ENCODE measurements around the gene BCDIN3D.
A peak's percentile ranks its signal among the peaks of the same experiment; 100 is the strongest.

Gene BCDIN3D

GRCh38 chr12:49813131-49813530, 29.8 kb downstream of the BCDIN3D start:
- no peak for DNase-seq

DNA sequence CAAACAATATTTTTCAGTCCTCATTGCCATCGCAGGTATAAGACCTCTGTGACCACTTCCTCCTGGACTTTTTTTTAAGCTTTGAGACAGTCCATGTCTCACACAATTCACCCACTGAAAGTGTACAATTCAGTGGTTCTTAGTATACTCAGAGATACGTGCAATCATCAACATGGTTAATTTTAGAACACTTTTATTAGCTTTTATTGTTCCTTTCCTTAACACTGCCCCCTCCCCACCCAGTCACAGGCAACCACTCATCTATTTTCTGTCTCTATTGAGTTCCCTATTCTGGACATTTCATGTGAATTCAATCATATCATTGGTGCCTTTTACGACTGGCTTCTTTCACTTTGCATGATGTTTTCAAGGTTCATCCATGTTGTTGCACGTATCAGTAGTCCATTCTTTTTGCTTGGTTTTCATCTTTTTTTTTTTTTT, 30.9 kb downstream of the BCDIN3D start:
- DNase-seq: no peak

GRCh38 chr12:49811136-49811535, 31.8 kb downstream of the BCDIN3D start:
- DNase-seq: no peak

- no peak for DNase-seq
Measured at GRCh38 chr12:49809906-49810389, 33.0 kb downstream of the BCDIN3D start.

GRCh38 chr12:49809381-49809905, 33.5 kb downstream of the BCDIN3D start:
- peak; percentile 79 for DNase-seq

DNA sequence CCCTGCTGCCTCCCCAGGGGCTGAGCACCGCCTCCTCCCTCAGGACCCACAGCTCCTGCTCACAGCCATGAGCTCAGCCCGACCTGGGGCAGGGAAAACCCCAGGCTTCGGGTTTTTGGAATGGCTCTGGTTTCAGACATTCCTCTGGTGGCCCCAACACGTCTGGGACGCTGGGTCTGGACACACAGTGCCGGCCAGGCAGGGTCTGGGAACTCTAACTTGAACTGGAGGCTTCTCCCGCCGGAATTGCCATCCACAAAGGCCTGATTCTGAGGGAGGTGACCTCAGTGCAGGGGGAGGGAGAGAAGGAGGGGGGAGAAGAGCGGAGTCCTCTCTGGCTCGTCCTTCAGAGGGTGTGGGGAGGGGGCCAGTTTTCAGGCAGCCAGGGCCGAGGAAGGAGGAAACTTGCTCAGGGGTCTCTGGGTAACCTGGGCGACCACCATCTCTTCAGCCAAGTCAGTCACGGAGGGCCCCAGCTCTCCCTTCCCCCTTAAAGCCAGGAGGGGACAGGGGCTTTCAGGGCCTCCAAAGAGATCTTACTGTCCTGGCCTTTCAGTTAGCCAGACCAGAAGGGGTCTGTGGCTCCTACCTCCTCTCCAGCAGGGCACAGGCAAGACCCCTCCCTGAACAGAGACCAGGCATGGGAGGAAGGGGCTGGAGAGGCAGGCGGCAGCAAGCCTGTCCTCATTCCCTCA, 34.1 kb downstream of the BCDIN3D start:
- no peak for DNase-seq

DNA sequence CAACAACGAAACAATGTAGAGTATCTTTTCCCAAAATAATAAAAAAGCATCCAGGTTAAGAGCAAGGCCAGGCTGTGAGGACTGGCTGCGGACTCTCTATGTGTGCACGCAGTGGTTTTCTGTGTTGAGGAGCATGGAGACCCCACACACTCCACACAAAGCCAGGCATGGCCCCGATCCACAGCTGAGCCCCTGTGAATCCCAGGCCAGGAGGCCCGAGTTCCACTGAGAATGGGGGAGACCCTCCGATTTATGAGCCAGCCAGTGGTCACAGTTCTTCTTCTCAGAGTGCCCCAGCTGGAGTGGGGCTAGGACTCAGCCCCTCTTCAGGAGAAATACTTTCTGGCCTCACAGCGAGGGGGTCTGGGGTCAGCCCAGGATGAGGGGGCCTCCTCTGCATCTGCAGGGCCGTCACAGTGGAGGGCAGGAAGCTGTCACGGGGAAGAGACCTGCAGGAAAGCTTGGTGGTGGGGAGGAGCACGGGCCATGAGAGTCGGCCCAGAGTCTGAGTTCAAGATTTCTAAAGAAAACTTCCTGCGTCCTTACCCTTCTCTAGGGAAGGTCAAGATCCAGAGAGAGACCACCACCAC, 34.8 kb downstream of the BCDIN3D start:
- DNase-seq: no peak

GRCh38 chr12:49806877-49807276, 36.0 kb downstream of the BCDIN3D start:
- no peak for DNase-seq

GRCh38 chr12:49806321-49806813, 36.5 kb downstream of the BCDIN3D start:
- DNase-seq: no peak

DNA sequence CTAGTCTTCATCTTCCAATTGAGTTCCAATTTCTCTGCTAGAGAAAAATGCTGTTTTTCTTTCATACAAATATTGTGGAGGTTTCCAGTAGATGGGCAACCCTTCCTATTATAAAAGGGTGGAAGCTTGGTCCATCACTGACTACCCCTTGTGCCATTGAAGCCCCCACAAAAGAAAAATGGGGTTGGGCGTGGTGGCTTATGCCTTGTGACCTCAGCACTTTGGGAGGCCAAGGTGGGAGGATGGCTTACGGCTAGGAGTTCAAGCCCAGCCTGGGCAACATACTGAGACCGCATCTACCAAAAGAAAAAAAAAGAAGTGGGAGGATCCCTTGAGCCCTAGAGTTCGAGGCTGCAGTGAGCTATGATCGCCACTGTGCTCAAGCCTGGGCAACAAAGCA, 37.5 kb downstream of the BCDIN3D start:
- DNase-seq: no peak

DNA sequence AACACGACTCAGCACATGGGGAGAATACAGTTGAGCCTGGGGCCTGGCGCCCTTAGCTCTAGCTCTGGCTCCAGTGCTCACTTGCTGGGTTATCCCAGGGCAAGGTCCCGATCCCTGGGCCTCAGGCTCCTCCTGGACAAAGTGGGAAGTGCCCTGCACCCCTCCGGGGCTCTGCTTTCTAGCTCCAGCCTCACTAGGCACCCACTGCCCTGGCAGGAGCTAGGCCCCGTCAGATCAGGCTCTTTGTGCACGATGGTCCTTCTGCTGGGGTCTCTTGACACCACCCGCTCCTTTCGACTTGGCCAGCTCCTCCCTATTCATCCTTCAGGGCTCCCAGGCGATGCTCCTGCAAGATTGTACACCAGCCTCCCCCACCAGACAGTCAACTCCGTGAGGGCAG, 38.1 kb downstream of the BCDIN3D start:
- DNase-seq: no peak

- DNase-seq: no peak
Measured at GRCh38 chr12:49803693-49804450, 39.0 kb downstream of the BCDIN3D start.

DNA sequence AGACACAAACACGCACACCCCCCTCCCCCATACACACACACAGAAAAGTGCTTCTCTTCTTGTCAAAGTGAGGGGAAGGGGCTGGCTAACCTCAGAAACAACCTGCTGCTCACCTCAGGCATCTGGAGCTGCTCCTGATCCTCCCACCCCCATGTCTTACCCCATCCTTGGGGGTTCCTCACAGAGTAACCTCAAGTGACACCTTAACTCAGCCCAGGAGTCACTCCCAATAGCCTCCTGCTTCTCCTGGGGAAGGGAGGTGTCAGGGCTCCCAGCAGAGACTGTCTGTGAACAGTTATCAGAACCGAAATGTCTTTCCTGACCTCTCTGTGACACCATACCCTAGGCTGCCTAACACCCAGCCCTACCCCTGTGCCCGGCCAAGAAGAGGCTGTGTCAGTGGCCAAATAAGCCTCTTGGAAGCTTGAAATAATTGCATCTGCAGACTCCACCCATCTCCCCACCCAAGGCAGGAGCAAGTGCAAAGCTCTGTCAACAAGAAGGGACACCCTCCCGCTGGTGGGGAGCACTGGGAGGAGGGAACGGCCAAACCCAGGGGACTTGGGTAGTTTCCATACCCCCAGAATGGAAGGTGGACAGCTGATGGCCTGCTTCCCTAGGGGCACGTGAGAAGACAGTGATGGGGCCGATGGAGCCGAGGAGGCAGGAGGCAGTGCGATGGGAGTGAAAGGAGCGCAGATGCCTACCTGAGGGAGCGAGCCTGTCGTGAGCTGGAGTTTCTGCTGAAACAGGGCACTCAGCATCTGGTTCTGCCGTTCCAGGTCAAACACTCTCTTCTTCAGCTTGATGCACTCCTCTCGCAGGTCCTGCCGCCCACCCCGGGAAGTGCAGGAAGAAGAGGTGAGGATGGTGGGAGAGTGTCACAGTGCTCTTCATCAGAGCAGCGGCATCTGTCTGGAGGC, 41.5 kb downstream of the BCDIN3D start:
- DNase-seq: no peak

DNA sequence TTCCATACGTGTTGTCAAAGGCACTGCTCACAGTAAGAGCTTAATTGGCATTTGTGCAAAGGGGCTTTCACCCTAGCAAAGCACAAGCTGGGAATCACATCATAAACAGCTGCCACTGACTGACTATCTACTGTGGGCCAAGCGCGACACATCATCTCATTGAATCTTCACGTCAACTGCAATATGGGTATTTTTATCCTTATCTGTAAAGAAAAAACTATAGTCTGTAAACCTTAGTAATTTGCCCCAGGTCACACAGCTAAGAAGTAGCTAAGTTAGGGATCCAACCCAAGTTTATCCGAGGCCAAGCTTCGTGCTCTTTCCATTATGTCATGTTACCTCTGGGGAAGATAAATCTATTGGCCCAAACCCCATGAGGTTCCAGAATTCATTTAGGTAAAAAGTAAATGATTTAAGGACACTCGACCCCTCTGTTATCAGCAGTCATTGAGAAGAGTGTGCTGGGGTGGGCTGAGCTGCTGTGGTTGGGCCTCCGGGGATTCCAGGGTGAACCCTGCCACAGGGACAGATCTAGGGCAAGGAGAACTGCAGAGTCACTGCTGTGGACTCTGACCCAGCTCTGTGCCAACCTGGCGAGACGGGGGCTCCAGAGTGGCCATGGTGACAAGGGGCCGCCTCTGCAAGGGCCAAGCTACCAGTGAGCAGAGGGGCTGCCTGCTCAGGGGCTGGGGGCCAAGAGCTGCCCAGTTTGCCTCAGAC, 42.3 kb downstream of the BCDIN3D start:
- no peak for DNase-seq

- DNase-seq: no peak
Measured at GRCh38 chr12:49798934-49799333, 44.0 kb downstream of the BCDIN3D start.

DNA sequence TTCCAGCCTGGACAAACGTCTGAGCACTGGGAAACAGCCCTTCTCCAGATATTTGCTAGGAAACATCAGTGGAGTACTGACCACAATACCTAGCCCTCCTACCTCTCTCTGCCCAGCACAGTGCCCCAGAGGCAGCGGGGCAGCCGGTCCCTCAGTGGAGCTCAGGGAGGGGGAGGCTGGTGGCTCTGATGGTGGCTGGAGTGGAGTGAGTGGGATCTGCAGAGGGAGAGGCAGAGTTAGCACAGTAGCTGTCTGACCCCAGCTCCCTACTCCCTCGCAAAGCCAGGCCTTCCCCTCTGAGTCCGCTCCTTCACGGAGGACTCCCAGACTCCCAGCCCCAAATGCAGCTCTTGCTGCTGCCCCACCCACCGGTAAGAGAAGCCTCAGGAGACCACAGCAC, 44.7 kb downstream of the BCDIN3D start:
- DNase-seq: no peak

DNA sequence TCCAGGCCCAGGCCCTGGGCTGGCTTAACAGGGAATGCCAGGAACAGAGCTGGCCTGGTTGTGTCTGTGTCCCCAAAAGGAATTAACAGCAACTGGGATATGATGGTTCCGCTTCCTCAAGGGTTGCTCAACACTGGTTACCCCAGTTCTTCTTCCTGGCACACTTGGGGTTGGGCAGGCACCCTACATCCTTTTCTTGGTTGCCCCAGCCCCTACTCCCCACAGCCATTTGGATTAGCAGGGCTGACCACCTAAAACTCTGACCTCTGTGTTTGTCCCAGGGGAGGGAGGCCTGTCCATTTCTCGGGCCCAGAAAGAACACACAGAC, 45.5 kb downstream of the BCDIN3D start:
- DNase-seq: no peak

DNA sequence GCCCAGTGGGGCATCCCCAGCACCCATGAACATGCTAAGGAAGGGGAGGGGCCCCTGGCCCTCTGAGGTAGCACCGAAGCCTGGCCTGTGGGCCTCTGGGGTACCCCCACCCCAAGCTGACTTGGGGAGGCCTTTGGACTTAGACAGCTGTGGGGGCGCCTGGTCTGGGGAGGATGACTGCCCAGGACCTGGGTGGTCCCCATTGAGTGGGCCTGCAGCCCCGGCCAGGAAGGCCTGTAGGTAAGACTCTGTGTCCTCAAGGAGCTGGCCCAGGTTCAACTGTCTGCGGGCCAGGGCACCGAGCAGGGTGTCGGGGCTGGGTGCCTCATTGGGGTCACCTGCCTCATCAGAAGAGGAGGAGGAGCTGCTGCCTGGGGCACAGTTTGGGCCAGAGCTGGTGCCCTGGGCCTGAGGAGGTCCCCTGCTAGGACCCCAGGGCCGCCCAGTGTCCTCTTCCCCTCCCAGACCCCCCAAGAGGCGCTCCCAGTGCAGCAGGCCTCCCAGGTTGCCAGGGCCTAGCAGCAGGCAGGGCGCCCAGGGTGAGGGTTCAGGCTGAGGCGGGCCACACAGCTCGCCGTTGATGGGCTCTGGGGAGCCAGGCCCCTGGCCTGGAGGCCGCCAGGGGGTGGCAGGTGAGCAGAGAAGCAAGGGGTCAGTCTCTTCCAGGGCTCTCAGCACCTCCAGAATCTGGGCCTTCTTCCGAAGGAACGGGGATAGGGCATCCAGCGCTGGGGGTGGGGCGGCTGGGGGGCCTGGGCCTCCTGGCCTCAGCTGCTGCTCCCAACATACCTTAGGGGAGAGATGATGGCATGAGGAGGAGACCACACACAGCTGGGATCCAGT, 46.1 kb downstream of the BCDIN3D start:
- DNase-seq: no peak

- DNase-seq: no peak
Measured at GRCh38 chr12:49796155-49796554, 46.8 kb downstream of the BCDIN3D start.

GRCh38 chr12:49795654-49796105, 47.2 kb downstream of the BCDIN3D start:
- DNase-seq: no peak
